ENCODE data around the gene SLC39A9.

Gene SLC39A9

DNA sequence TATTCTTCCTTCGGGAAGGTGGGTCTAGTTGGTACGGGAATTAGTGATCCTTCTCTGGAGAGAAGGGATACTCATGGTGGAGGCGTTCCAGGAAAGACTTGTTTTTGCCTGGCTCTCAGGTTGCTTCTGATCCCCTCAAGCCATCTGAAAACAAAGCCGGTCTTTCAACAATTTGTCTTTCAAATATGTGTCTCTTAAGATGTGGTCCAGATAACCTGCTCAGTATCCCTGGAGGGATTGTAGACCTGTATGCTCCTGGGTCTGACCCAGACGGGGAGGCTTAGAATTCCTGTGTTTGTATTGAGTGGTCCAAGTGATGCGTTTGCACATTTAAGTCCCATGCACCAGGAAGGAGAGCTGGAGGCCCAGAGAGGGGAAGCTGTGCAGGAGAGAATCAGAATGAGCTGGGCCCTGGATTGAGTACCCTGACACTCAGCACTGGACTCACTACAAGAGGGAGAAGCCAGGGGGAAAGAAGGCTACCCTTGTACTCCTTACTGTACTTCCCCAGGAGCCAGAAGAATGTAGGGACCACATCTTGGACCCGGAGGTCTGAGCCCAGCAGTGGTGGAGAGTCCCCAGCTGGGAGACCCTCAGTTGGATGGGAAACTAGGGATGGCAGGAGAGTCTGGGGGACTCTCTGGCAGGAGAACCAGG is 40.8 kb upstream of the SLC39A9 start (continued):
- TF ChIP-seq, protein P1, sequence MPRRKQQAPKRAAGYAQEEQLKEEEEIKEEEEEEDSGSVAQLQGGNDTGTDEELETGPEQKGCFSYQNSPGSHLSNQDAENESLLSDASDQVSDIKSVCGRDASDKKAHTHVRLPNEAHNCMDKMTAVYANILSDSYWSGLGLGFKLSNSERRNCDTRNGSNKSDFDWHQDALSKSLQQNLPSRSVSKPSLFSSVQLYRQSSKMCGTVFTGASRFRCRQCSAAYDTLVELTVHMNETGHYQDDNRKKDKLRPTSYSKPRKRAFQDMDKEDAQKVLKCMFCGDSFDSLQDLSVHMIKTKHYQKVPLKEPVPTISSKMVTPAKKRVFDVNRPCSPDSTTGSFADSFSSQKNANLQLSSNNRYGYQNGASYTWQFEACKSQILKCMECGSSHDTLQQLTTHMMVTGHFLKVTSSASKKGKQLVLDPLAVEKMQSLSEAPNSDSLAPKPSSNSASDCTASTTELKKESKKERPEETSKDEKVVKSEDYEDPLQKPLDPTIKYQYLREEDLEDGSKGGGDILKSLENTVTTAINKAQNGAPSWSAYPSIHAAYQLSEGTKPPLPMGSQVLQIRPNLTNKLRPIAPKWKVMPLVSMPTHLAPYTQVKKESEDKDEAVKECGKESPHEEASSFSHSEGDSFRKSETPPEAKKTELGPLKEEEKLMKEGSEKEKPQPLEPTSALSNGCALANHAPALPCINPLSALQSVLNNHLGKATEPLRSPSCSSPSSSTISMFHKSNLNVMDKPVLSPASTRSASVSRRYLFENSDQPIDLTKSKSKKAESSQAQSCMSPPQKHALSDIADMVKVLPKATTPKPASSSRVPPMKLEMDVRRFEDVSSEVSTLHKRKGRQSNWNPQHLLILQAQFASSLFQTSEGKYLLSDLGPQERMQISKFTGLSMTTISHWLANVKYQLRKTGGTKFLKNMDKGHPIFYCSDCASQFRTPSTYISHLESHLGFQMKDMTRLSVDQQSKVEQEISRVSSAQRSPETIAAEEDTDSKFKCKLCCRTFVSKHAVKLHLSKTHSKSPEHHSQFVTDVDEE (CRISPR knock-in tag; IDR thresholded peaks at IDR 0.05), result no peak
- TF ChIP-seq GLIS3 (CRISPR knock-in tag; IDR thresholded peaks at IDR 0.05) (no peak), ZFP3 (CRISPR knock-in tag; IDR thresholded peaks at IDR 0.05) (no peak), ZC3H10 (CRISPR knock-in tag; IDR thresholded peaks at IDR 0.05) (no peak), OSR1 (CRISPR knock-in tag; IDR thresholded peaks at IDR 0.05) (no peak), TCF4 (CRISPR knock-in tag; IDR thresholded peaks at IDR 0.05; ENCODE audit: borderline replicate concordance) (no peak), ZNF8 (CRISPR knock-in tag; IDR thresholded peaks at IDR 0.05) (no peak), ZNF70 (CRISPR knock-in tag; IDR thresholded peaks at IDR 0.05) (no peak), ZFP30 (CRISPR knock-in tag; IDR thresholded peaks at IDR 0.05) (no peak), RARB (CRISPR knock-in tag; IDR thresholded peaks at IDR 0.05) (no peak), ISL1 (CRISPR knock-in tag; IDR thresholded peaks at IDR 0.05) (no peak)
- TF ChIP-seq, protein P2, sequence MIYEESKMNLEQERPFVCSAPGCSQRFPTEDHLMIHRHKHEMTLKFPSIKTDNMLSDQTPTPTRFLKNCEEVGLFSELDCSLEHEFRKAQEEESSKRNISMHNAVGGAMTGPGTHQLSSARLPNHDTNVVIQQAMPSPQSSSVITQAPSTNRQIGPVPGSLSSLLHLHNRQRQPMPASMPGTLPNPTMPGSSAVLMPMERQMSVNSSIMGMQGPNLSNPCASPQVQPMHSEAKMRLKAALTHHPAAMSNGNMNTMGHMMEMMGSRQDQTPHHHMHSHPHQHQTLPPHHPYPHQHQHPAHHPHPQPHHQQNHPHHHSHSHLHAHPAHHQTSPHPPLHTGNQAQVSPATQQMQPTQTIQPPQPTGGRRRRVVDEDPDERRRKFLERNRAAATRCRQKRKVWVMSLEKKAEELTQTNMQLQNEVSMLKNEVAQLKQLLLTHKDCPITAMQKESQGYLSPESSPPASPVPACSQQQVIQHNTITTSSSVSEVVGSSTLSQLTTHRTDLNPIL (CRISPR knock-in tag; IDR thresholded peaks at IDR 0.05; ENCODE audit: low read depth), result no peak

DNA sequence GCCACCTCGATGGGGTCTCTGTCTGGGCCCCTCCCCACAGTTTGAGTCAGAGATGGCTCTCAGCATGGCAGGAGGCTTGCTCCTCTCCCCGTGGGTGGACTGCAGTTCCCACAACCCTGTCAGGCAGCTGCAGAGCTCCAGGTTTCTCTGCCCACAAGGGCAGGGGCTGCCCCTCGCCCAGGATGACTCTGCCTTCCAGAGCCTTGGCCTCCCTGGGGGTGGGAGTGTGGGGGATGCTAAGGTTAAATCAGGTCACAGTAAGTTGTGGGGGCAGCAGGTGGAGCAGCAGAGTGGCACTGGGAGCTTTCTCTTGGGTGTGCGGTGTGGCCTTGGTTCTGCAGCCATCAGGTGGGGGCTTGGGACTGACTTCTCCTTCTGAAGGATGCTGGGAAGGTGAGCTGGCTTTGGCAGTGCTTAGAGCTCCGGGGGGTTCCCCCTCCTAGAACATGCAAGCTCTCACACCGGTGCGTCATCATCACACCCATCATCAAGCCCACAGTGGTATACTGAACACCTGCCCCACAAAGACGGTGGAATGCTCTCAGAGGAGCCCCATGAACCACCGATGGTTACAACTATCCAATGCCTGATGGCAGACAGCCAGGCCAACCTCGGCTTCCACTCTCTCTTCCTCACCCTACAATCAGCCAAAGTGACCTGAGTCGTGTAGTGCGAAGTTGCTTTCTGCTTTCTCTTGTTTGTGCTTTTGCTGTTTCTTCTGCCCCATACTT is 40.1 kb upstream of the SLC39A9 start:
- ATAC-seq, result no peak
- TF ChIP-seq, protein P1 (CRISPR knock-in tag; IDR thresholded peaks at IDR 0.05), result no peak
- TF ChIP-seq ZNF565 (CRISPR knock-in tag; conservative IDR thresholded peaks at IDR 0.05; ENCODE audit: low read depth) (no peak), OSR1 (CRISPR knock-in tag; IDR thresholded peaks at IDR 0.05) (no peak), ZFP30 (CRISPR knock-in tag; IDR thresholded peaks at IDR 0.05) (no peak), TCF4 (CRISPR knock-in tag; IDR thresholded peaks at IDR 0.05; ENCODE audit: borderline replicate concordance) (no peak), ZNF8 (CRISPR knock-in tag; IDR thresholded peaks at IDR 0.05) (no peak), PPARA (CRISPR knock-in tag; IDR thresholded peaks at IDR 0.05; ENCODE audit: borderline replicate concordance) (no peak)
- TF ChIP-seq, protein P3, sequence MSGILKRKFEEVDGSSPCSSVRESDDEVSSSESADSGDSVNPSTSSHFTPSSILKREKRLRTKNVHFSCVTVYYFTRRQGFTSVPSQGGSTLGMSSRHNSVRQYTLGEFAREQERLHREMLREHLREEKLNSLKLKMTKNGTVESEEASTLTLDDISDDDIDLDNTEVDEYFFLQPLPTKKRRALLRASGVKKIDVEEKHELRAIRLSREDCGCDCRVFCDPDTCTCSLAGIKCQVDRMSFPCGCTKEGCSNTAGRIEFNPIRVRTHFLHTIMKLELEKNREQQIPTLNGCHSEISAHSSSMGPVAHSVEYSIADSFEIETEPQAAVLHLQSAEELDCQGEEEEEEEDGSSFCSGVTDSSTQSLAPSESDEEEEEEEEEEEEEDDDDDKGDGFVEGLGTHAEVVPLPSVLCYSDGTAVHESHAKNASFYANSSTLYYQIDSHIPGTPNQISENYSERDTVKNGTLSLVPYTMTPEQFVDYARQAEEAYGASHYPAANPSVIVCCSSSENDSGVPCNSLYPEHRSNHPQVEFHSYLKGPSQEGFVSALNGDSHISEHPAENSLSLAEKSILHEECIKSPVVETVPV (CRISPR knock-in tag; IDR thresholded peaks at IDR 0.05), result no peak

DNA sequence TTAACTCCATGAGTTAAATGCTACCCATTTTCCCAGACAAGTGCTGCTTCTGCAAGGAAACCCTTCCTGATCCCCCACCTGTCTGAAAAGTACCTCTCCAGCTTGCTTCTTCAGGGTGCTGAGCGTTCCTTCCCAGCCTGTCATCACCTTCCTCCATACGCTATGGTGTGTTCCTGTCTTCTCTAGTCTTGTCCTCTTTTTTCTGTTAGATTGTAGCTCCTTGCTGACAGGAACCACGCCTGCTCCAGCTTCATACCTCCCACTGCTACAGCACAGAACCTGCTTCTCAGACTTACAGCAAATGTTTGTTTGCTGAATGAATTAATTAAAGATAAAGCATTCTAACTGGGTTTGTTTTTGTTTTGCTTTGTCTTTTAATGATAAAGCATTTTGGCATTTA is 39.5 kb upstream of the SLC39A9 start:
- TF ChIP-seq ZNF8 (CRISPR knock-in tag; IDR thresholded peaks at IDR 0.05) (no peak), ZNF70 (CRISPR knock-in tag; IDR thresholded peaks at IDR 0.05) (no peak), ZNF565 (CRISPR knock-in tag; conservative IDR thresholded peaks at IDR 0.05; ENCODE audit: low read depth) (no peak), RARB (CRISPR knock-in tag; IDR thresholded peaks at IDR 0.05) (no peak), ZFP30 (CRISPR knock-in tag; IDR thresholded peaks at IDR 0.05) (no peak), CSDC2 (CRISPR knock-in tag; IDR thresholded peaks at IDR 0.05) (no peak), ISL1 (CRISPR knock-in tag; IDR thresholded peaks at IDR 0.05) (no peak), ARNTL (CRISPR knock-in tag; IDR thresholded peaks at IDR 0.05; ENCODE audit: borderline replicate concordance, low read depth) (no peak), ZC3H10 (CRISPR knock-in tag; IDR thresholded peaks at IDR 0.05) (no peak), SNAI2 (CRISPR knock-in tag; IDR thresholded peaks at IDR 0.05) (no peak), BACH2 (CRISPR knock-in tag; IDR thresholded peaks at IDR 0.05; ENCODE audit: borderline replicate concordance) (no peak), ZFP3 (CRISPR knock-in tag; IDR thresholded peaks at IDR 0.05) (no peak), ESRRG (CRISPR knock-in tag; IDR thresholded peaks at IDR 0.05) (no peak)
- TF ChIP-seq, protein P4, sequence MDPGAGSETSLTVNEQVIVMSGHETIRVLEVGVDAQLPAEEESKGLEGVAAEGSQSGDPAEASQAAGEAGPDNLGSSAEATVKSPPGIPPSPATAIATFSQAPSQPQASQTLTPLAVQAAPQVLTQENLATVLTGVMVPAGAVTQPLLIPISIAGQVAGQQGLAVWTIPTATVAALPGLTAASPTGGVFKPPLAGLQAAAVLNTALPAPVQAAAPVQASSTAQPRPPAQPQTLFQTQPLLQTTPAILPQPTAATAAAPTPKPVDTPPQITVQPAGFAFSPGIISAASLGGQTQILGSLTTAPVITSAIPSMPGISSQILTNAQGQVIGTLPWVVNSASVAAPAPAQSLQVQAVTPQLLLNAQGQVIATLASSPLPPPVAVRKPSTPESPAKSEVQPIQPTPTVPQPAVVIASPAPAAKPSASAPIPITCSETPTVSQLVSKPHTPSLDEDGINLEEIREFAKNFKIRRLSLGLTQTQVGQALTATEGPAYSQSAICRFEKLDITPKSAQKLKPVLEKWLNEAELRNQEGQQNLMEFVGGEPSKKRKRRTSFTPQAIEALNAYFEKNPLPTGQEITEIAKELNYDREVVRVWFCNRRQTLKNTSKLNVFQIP (CRISPR knock-in tag; IDR thresholded peaks at IDR 0.05; ENCODE audit: borderline replicate concordance, low read depth), result no peak
- TF ChIP-seq, protein P2 (CRISPR knock-in tag; IDR thresholded peaks at IDR 0.05; ENCODE audit: low read depth), result no peak
- TF ChIP-seq, protein P3 (CRISPR knock-in tag; IDR thresholded peaks at IDR 0.05), result no peak
- no peak for ATAC-seq

All from SK-N-SH treated with all-trans-retinoic acid at 6 μM for 48 hours (cell line).